HUDEP-2 (cell line): ENCODE measurements around the gene BAG3.
"Not testable (repeated sequence)": the region's sequence is repeated elsewhere in the genome, so short reads cannot be mapped to it uniquely, and the experiment has no call there.

Experiments
- DNase-seq, 76 experiments: peaks; one replicate each; lab custom pipeline; 2025; ENCODE audit not compliant: unreplicated experiment in 76 of 76; lab: John Stamatoyannopoulos, UW

BAG3 gene

DNA sequence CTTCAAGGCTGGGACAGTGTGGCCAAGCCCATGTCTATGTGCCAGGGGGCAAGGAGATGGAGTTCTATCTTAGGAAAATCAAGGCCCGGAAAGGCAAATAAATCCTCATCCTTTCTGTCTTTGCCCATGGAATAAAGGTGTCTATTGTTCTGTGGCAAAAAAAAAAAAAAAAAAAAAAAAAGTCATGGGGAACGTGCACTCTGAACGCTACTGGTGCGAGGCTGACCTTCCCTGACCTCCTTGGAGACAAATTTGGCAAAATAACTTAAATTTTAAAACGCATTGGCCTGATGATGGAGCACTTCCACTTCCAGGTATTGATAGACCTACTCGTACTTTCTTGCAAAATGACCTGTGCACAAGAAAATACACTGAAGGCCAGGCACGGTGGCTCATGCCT is 12.2 kb upstream of the BAG3 start:
- DNase-seq, result no peak

DNA sequence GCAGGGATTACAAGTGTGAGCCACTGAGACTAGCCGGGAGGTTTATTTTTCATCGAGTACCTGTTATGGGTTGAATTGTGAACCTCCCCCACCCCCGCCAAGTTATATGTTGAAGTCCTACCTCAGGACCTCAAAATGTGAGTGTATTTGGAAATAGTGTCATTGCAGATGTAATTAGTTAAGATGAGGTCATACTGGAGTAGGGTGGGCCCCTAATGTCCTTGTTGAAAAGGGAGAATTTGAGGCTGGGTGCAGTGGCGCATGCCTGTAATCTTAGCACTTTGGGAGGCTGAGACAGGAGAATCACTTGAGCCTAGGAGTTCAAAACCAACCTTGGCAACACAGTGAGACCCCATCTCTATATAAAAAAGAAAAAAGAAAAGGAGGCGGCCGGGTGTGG is 10.8 kb upstream of the BAG3 start:
- DNase-seq, result no peak

DNA sequence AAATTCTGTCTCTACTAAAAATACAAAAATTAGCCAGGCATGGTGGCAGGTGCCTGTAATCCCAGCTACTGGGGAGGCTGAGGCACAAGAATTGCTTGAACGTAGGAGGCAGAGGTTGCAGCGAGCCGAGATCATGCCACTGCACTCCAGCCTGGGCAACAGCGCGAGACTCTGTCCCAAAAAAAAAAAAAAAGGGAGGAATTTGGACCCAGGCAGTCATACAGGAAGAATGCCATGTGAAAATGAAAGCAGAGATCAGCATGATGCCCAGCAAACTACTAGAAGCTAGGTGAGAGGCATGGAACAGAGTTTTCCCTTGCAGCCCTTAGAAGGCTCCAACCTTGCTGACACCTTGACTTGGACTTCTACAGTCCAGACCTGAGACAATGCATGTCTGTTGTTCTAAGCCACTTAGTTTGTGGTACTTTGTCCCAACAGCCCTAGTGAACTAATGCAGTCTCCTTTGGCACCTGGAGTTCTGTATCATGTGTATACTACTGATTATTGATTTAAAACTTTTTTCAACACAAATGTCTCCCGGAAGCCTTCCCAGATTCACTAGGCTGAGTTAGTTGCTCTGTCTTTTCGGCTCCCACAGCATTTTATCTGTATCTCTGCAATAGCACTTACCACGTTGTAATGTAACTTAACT is 10.2 kb upstream of the BAG3 start:
- DNase-seq, result no peak

DNA sequence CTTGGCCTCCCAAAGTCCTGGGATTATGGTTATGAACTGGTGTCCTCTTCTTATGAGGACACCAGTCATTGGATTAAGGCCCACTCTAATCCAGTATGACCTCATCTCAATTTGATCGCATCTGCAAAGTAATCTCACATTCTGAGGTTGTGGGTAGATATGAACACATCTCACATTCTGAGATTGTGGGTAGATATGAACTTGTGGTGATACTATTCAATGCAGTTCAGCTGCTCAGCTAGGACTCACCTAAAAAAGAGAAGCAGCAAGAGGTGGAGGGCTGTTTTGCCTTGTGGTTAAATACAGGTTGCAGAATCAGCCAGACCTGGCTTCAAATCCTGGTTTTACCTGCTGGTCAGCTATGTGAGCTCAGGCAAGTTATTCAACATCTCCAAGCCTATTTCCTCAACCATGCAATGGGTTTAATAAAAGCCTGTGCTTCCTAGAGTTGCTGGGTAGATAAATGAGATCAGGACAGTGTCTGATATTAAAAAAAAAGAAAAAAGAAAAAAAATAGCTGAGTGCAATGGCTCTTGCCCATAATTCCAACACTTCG is 8.5 kb upstream of the BAG3 start:
- no peak for DNase-seq

DNA sequence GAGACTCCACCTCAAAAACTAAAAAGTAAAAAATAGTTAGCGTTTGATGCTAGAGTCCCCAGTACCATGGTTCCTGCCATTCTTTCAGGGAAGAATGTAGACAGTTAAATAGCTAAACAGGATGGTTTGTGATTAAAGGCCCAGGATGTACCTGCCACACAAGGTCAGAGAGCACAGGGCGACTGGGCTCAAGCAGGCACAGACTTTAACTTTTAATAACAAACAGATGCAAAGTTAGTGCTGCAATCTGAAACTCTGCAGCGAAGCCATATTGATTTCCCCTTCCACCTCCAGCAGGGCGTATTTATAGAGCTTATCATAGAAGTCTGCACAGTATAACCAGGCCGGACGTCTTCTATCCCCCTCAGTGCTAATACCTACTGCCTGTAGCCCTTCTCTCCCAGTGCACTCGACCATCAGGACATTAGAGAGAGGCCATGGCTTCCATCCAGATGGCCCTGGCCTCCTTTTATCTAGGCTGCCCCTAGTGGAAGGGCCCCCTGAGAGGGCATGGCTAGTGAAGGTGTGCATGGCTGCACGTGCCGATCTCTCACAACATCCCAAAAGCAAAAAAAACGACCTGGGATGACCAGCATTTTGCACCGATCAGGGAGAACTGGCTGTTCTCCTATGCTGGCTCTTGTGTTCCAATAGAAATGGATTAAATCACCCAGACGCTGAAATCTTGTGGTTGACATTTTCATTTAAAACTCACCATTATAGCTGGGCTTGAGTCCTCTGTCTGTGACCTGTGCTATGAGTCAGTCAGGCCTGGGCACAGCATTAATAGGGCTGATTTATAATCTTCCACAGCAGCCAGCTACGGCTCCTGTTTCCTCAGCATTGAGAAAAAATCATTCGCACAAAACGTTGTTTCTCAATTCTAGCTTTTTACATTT is 7.6 kb upstream of the BAG3 start:
- no peak for DNase-seq

DNA sequence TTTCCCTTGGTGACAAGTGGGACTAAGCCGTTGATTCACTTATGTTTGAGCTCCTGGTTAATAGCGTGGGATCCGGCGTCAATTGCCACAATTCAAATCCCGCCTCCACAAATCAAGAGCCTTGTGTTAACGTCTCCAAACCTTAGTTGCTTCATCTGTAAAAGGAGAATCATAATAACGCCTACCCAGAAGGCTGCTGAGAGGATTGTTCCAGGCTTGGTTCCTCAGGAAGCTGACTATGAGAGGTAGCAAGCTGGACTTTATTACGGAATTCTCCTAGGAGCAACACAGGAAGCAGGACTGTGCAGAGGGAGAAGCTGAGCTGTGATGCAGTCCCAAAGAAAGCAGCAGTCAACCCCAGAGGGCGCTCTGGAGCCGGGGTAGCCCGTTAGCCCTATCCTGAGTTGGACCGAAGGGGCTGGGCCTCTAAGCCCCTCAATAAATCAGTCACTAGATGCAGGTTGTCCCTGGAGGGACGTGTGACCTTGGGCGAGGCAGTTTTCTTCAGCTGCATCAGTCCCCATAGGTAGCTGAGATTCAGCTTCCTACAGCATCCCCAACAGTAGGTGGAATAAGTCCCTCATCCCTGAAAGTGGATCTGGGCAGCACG is 6.9 kb upstream of the BAG3 start:
- no peak for DNase-seq

DNA sequence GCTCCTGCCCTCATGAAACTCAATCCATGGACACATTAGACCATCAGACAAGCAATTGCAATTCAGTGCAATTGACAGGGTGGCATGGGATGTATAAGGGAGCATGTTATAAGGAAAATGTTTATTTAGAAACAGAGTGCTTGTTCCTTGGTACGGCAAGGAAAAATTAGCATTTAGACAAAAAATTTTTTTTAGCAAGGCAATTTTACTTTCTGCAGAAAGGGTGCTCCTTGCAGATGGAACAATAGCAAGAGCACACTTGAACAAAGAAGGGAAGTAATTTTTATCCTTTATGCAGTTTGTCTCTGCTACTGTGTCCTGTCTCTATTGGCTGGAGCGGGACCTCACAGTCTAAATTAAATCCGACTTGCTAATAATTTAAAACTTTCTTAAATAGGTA is 6.2 kb upstream of the BAG3 start:
- no peak for DNase-seq

DNA sequence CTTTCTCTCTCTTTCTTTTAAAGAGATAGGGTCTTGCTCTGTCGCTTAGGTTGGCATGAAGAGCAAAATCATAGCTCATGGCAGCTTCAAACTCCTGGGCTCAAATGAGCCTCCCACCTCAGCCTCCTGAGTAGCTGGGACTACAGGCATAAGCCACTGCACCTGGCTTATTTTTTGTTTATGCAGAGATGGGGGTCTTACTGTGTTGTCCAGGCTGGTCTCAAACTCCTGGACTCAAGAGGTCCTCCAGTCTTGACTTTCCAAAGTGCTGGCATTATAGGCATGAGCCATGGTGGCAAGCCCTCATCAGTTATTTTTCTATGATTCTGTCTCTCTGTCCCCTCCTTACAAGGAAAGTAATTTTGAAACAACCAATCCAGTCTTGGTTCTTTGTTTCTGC is 1.1 kb upstream of the BAG3 start:
- no peak for DNase-seq

DNA sequence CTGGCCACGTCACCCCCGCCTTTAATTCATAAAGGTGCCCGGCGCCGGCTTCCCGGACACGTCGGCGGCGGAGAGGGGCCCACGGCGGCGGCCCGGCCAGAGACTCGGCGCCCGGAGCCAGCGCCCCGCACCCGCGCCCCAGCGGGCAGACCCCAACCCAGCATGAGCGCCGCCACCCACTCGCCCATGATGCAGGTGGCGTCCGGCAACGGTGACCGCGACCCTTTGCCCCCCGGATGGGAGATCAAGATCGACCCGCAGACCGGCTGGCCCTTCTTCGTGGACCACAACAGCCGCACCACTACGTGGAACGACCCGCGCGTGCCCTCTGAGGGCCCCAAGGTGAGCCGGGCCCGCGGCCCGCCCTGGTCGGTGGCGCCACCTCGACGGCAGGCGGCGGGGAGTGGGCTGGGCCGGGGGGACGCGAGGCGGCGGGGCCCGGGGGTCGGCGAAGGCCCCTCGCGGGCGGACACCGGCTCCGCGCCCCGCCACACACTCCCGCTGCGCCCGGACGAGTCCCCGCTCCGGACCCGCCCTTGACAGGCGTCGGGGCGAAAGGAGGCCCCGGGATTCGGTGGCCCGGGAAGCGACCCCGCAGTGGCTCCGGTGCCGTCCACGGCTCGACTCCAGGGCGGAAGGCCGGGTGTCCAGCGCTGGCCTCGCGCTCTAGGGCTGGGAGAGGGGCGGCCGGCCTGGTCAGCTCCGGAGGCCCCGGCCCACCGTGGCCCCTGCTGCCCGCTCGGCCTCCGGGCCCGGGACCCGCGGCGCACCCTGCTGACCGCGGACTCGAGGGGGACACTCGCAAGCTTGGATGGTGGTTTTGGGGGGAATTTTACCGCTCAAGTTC is 557 bp downstream of the BAG3 start:
- DNase-seq, result peak in 6 of 76 experiments; percentile 11 to 29 (median 20)

DNA sequence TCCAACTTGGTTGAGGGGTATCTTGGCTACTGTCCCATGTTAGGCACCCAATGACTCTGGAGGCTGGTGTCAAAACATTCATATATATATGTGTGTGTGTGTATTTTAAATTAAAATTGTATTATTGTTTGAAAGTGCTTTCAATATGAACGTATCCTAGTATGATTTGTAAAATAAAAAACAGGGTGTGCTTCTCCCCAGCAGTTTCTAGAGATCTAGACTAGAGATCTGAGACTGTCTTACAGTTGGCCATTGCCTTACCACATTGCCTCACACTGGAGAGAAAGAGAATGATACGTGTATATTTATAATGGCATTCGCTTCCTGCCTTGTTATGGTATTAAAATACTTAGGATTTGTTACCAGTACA is 1.2 kb downstream of the BAG3 start:
- peak in 32 of 76 experiments; percentile 7 to 66 (median 33) for DNase-seq

DNA sequence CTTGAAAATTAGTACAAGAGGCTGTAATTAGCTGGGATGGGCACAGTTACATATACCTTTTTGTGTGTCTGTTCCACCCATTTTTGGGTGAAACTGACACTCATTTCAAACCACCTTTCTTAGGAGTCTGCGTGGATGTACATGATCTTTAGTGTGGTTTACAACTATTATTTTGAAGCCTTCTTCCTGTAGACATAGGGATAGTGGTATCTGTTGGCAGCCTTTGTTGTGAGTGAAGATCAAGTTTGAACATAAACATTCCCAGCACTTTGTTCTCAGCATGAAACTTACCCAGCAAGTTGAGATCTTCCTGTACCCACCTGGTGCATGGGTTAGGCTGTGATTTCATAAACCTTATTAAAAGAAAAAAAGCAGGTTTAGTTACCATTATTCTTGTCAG is 2.0 kb downstream of the BAG3 start:
- DNase-seq, result no peak

DNA sequence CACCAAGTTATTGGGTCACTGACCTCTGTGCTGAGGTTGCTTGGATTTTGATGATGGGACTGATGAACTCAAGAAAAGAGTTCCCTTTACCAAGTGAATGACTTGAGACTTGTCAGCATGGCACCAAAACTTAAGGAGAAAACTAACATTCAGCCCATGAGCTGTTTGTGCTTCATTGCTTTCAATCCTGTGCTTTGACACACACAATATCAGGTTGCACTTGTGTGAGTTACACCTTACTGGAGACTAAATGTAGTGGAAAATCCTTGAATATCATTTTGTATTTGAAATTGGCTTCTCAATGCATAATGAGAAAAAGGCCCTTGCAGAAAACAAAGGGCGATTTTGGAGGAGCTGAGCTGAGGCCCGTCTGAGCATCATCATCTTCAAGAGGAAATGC is 2.7 kb downstream of the BAG3 start:
- DNase-seq, result no peak

DNA sequence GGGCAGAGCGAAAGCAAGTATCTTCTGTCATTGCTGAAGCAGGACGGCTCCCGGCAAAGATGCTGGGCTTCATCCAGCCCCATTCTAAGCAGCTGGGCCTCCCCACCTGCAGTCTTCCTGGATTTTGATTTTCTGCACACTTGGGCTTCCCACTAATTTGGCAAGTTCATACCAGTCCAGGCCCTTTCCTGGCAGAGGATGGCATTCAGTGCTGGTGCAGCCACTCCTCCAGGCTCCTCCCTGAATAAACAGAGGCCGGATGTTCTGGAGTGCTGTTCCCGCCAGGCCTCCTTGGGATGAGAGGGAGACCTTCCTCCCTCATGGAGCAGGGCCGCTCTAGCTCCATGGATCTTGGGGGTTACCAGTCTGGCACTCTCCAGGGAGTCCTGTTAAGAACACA is 3.4 kb downstream of the BAG3 start:
- DNase-seq, result no peak

DNA sequence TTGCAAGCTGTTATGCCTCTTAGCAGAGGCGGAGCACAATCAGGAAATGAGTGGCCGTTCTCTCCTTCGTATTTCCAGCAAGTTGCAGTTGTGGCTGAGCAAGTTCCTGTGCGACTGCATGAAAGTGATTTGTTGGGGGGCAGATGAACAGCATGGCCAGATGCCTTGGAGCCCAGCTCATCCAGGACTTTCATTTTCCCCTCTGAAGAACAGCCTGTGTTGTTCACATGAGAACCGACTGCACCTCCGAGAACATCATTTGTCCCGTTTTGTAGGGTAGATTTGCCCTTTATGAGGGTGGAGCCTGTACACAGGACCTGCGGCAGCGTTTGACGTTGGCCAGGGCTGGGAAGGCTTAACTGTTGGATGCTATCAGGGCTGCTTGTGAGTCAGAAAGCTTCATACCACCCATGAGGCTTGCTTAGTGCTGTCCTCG is 4.4 kb downstream of the BAG3 start:
- peak in 71 of 76 experiments; percentile 8 to 81 (median 57) for DNase-seq

DNA sequence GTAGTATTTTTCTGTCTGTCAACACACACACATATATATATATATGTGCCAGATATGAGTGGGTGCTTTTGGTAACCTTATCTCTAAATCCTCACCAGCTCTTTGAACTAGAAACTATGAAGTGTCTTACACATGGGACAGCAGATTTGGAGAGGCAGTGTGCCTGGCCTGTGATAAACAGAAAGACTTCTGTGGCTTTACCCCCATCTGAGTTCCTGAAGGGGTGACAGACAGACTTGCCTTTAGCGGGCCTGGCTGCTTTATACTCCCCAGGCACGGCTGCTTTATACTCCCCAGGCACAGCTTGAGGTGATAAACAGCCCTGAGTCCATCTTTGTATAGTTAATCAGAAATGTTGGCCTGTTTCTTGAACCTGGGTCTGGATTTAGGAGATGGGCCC is 5.6 kb downstream of the BAG3 start:
- peak in 74 of 76 experiments; percentile 22 to 91 (median 71) for DNase-seq

DNA sequence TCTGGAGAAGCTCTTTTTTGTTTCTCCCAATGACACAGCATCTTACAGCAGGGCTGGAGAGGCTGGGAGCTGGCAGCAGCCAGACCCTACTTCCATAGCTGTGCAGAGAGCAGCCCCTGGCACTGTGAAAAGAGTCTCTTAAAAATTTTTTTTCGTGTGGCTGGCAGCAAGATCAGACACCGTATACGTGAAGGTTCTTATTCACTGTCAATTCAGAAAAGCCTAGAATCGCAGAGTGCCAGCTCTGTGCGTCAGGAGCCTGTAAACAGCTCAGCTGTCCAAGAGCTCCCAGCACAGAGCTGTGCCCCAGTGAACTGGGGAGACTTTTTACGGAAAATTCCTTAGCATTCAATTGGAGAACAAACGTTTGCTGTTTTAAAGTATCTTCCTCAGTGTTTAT is 6.5 kb downstream of the BAG3 start:
- DNase-seq, result no peak

DNA sequence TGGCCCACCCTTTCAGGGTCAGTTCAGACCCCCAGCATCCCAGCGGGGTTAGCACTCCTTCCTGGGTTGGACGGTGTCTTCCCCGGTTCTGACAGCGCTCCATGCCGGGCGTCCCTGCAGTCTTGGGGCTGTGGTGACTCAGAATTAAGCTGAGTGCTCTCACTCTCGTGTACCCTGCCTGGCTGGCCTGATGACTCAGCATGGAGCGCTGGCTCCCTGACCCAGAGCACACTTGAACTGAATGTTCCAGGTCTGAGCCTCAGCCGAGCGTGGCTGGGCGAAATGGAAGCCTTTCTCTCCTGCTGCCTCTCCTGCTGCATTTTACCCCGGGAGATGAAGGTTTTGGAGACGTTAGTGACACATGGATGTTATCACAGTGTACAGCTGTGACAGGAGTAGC is 7.1 kb downstream of the BAG3 start:
- peak in 74 of 76 experiments; percentile 3 to 83 (median 66) for DNase-seq

DNA sequence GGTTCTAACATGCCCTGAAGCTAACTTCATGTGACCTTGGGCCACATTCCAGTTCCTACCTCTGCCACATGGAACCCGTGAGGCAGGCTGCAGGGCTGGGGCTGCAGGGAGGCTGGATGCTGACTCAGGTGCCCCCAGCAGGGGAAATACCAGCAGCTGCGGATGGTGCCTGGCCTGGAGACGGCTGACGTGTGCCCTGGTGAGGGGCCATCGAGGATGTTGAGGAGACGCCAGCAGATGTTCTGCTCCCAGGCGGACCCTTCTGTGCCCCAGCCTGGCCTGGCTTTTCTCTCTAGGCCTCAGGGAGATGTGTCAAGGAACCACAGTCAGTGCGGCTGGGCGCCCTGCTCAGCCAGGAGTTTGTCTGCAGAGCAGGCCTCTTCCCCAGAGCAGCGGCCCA is 8.8 kb downstream of the BAG3 start:
- no peak for DNase-seq

DNA sequence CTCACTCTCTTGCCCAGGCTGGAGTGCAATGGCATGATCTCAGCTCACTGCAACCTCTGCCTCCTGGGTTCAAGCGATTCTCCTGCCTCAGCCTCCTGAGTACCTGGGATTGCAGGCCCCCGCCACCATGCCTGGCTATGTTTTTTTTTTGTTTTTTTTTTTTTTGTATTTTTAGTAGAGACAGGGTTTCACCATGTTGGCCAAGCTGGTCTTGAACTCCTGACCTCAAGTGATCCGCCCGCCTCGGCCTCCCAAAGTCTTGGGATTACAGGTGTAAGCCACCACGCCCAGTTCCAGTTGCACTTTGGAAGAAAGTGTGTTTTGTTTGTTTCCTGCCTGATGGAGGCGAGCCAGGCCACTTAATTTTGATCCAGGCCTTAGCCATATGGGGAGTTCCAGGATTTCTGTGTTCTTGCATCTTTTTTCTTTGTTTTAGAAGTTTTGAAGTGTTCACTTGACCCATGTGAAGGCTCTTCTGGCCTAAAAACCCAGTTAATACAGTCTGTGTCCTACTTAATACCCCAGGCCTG is 11.0 kb downstream of the BAG3 start:
- DNase-seq, result not testable (repeated sequence)
